ENCODE results near the gene CAMKMT. TPM values are rescaled to one million over a fixed set of nuclear protein-coding genes. Genes with fewer than 3 reads are reported as not detected.

CAMKMT gene
- total and polyA plus RNA-seq, 9 of the 15 experiments (the other 6 are each of a cell fraction or from before 2014, with no cell fraction given), result 1.6 to 15.3 (median 7.4) TPM

DNA sequence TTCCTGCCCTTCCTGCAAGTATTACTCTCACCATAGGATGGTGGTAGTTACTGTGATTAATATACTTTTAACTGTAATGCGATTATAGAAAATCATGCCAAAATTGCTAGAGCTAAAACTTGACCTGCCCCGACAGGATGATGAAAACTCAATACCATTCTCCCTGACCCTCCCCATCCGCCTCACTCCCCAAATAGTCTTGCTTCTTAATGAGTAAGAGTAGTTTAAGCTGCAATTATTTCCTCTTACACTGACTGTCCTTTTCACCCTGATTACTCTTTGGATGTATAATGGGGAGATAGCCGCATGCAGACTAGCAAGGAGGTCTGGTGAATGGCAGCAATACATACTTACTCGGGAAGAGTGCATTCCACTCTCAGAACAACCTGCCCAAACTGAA is 310.2 kb downstream of the CAMKMT start (continued):
- TF ChIP-seq, protein P1, sequence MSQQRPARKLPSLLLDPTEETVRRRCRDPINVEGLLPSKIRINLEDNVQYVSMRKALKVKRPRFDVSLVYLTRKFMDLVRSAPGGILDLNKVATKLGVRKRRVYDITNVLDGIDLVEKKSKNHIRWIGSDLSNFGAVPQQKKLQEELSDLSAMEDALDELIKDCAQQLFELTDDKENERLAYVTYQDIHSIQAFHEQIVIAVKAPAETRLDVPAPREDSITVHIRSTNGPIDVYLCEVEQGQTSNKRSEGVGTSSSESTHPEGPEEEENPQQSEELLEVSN (IDR thresholded peaks at IDR 0.05; ENCODE audit: borderline replicate concordance in 1 of 2, extremely low read depth in 1 of 2, insufficient read depth in 1 of 2, insufficient read length in 1 of 2, low read depth in 1 of 2, low read length in 1 of 2, poor library complexity in 1 of 2, severe bottlenecking in 1 of 2), result no peak
- TF ChIP-seq ZNF324 (CRISPR knock-in tag; IDR thresholded peaks at IDR 0.05) (no peak), SMARCC2 (IDR thresholded peaks at IDR 0.05; ENCODE audit: low read depth) (no peak), PCBP1 (IDR thresholded peaks at IDR 0.05; ENCODE audit: low read depth, low read length, poor library complexity, severe bottlenecking) (no peak), MEF2A (IDR thresholded peaks at IDR 0.05; ENCODE audit: control insufficient read depth, low read depth, low read length) (no peak)

DNA sequence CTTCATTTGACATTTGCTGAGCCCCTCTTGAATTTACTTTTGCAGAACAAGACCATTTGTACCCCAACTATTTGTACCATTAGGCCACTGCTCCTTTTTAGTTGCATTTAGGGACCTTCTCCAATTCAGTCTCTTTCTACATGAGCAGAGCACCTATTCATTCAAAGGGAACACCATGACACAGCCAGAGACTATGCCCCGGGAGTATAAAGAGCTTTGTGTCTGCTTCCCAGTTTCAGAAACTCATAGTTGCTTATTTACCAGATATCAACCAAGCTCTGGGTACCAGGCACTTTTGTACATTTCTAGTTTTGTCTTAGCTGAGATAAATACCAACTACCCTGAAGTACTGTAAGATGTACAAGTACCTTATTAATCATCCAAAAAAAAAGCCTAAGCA is 310.7 kb downstream of the CAMKMT start:
- in situ Hi-C loops (cut with MboI), result no loop called here
- Histone ChIP-seq H3K9me3 (replicated peaks; ENCODE audit: control insufficient read depth, insufficient read depth, low read depth, low read length) (no peaks in the 10 kb centered on the region), H3K4me3 (no peak overlapping the region), H3K79me2 (ENCODE audit: control insufficient read depth, insufficient read depth, low read length) (no peaks in the 10 kb centered on the region), H3K4me1 (replicated peaks in 1 of 2; ENCODE audit: control insufficient read depth in 2 of 2, insufficient read depth in 2 of 2, low read length in 2 of 2) (no peaks in the 10 kb centered on the region), H3K27me3 (ENCODE audit: control insufficient read depth in 2 of 2, insufficient read depth in 2 of 2, low read length in 2 of 2) (peaks cover 0 to 4% of the 10 kb centered on the region in 2 experiments; a peak in 2 of 5 replicates), H3K9ac (ENCODE audit: insufficient read depth in 1 of 2, low read depth in 2 of 2, low read length in 2 of 2) (no peak overlapping the region), H3K27ac (ENCODE audit: extremely low read depth, low read depth, low read length) (no peak overlapping the region), H4K20me1 (replicated peaks; ENCODE audit: control insufficient read depth, insufficient read depth, low read length) (no peaks in the 10 kb centered on the region), H3K9me1 (ENCODE audit: control insufficient read depth, insufficient read depth, low read length) (no peaks in the 10 kb centered on the region), H2AFZ (ENCODE audit: low read depth, low read length) (no peak overlapping the region), H3K4me2 (ENCODE audit: insufficient read depth, low read length) (no peak overlapping the region), H3K36me3 (ENCODE audit: control insufficient read depth, insufficient read depth, low read length) (no peaks in the 10 kb centered on the region)
- intact Hi-C loops (cut with micrococcal nuclease), result no loop called here
- DNase-seq (ENCODE audit: extremely low read depth in 1 of 4, low spot score in 3 of 4) (no peak), FAIRE-seq (no peak), ATAC-seq (no peak)
- 6% methylated on average over 1 of the region's 1 CpG for WGBS (ENCODE audit: insufficient coverage, low coverage, missing lambda C conversion rate)
- POLR2A ChIA-PET, result no interaction called here
- BruUV-seq (replicated peaks), result no TSS peak
- CTCF ChIA-PET (ENCODE audit: low intra/inter-chr PET ratio), result no interaction called here
- no peak for TF ChIP-seq TEAD2 (tag; IDR thresholded peaks at IDR 0.05)
- TF ChIP-seq, protein P2, sequence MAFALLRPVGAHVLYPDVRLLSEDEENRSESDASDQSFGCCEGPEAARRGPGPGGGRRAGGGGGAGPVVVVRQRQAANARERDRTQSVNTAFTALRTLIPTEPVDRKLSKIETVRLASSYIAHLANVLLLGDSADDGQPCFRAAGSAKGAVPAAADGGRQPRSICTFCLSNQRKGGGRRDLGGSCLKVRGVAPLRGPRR (CRISPR knock-in tag; IDR thresholded peaks at IDR 0.05), result no peak
- TF ChIP-seq SMARCB1 (IDR thresholded peaks at IDR 0.05; ENCODE audit: insufficient read length, low read depth), result no peak
- TF ChIP-seq, protein P3, sequence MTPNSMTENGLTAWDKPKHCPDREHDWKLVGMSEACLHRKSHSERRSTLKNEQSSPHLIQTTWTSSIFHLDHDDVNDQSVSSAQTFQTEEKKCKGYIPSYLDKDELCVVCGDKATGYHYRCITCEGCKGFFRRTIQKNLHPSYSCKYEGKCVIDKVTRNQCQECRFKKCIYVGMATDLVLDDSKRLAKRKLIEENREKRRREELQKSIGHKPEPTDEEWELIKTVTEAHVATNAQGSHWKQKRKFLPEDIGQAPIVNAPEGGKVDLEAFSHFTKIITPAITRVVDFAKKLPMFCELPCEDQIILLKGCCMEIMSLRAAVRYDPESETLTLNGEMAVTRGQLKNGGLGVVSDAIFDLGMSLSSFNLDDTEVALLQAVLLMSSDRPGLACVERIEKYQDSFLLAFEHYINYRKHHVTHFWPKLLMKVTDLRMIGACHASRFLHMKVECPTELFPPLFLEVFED (CRISPR knock-in tag; conservative IDR thresholded peaks at IDR 0.05), result no peak
